D721Med (cell line): Measurements from ENCODE around the gene CASZ1.

Experiments
- DNase-seq: peaks from one replicate; pipeline ENCODE4 v3.0.0; 2011; ENCODE audit warnings: low spot score; ENCODE audit not compliant: insufficient read length
- FAIRE-seq: peaks from 2 replicates; lab custom pipeline; 2011; peaks lifted over from hg19 to GRCh38; lab: Jason Lieb, UNC
- CTCF ChIP-seq: IDR thresholded peaks from 2 replicates; pipeline ENCODE4 v1.5.1; 2012; ENCODE audit warnings: mild to moderate bottlenecking, control low read depth; ENCODE audit not compliant: insufficient read depth; ENCODE audit errors: missing control alignments

Gene CASZ1

DNA sequence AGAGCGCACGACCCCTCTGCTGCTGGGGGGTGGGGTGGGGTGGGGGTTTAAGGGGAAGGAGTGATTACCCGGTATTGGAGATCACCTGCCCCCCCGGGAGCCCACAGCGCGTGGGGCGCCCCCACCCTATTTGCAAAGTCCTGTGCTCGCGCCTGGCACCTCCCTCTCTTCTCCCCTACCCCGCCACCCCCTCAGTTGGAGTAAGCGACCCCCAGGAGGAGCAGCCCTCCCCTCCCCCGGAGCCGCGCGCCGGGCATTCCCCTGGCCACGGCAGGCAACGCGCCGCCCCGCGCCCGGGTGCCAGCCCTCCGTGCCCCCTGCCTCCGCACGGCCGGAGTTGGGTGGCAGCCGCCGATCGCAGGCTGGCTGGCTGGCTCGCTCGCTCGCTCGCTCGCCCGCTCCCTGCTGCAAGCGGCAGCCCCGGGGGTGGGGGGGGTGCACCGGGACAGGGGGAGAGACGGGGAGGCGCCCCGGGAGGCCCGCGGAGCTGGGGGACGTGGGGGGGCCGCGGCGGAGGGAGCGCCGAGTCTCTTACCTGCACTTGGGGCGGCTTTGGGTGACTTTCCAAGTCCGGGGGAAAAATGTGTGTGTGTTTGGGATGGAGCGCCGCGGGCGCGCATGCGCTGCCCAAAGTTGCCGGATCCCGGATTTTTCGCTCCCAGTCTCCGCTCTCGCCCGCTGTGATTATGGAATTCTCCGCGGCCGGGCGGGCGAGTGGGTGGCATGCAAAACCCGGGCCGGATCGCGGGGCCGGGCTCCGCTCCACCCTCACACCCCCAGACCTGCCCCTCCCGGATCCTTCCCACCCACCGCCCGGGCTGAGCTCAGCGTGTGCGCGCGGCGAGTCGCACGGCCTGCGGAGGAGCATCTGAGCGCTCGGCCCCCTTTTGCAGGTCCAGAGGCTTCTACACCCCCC, at the start of gene CASZ1:
Gene CASZ1, minus strand, starts transcription at position 618 of the 916 bp plus-strand sequence. CDS start 102,757 bp downstream, outside the sequence.
- peak; percentile 76 for DNase-seq
- no peak for FAIRE-seq
- no peak for TF ChIP-seq CTCF

DNA sequence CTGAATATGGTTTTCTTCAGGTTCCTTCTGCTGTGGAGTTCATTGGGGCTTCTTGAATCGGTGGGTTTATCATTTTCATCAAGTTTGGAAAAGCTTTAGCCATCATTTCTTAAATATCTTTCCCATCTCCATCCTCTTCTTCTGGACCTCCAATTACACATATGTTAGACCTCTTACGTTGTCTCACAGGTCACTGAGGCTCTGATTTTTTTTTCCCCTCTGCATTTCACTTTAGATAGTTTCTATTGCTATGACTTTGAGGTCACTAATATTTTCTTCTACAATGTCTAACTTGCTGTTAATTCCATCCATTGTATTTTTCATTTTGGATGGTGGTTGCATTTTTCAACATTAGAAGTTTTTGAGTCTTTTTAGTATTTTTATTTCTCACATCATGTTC, 47.3 kb upstream of the CASZ1 start:
- no peak for FAIRE-seq
- no peak for TF ChIP-seq CTCF
- DNase-seq = no peak

DNA sequence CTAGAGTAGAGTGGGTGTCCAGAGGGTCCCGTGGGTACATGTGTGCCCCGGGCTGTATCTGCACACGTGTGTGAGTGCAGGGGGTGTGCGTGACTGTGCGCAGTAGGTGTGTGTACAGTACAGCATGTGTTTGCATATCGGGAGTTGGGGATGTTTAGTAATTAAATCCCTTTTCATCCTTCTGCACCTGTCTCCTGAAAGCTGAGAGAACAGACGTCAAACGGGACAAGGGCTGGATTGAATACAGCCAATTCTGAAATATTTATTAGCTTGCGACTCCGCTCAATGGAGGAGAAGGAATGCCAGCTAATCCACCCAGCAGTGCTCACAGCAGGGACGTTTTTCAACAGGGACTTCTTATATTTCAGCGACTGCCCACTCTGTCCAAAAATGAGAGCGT, 44.7 kb upstream of the CASZ1 start:
- DNase-seq (no peak), FAIRE-seq (no peak)
- no peak for TF ChIP-seq CTCF

DNA sequence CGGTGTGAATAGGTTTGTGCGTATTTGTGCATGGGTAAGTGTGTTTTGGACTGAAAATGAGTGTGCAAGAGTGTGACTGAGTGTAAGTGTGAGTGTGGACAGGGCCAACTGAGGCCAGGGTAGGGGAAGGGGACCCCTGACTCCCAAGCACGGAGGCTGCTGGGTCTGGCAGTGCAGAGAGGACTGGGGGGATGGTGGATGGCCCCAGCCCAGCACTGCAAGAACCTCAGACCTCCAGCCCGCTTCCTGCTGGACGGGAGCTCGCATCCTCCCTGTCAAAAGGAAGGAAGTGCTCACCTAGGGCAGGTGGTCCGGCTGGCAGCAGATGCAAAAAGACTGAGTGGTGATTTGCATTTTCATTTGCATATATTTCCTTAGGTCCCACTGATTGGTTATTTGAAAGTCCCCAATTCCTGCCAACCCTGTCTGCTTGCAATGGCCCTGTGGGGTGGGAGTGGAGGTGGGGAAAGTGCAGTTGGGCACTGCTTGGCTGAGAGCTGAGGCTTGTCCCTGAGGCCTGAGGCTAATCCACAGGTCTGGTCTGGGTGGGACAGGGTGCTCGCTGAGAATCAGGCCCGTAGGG, 42.8 kb upstream of the CASZ1 start:
- no peak for FAIRE-seq
- TF ChIP-seq CTCF = no peak
- DNase-seq = no peak

DNA sequence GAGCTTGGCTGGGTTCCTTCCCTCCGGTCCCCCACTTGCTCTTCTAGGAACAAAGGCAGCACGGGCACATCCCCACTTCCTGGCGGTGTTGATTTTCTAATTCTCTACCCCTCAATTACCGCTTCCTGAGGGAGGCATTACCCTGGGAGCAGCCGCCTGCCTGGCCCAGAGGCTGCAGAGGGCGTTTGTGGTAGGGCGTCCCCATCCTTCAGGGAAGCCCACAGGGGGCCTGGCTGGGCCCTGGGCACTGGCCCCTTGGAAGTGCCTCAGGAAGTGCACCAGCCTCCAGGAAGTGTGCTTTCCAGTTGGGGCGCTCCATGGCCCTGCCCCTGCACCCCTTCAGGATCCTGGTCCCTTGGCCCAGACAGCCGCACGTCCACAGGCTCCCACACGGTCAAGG, 42.1 kb upstream of the CASZ1 start:
- FAIRE-seq (no peak), DNase-seq (no peak)
- no peak for TF ChIP-seq CTCF

DNA sequence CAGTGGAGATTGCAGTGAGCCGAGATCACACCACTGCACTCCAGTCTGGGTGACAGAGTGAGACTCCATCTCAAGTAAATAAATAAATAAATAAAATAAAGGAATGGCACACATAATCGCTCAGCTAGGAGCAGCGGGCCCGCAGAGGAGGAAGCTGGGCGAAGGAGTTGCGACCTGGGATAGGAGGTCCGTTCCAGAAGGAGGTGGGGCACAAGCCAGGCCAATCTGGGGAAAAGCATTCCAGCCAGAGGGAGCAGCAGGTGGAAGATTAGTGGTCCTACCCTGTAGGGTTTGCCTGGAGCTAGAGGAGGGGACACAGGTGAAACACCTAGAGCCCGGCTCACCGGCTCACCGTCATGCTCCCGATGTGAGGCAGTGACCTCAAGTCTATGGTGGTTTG, 40.3 kb upstream of the CASZ1 start:
- no peak for DNase-seq
- FAIRE-seq = no peak
- TF ChIP-seq CTCF = no peak
